Stromal cell of bone marrow (primary cell): Measurements from ENCODE around the gene PABPN1L.

Experiments used
- DNase-seq: peaks from one replicate; pipeline ENCODE4 v3.0.0-alpha.2; 2012; ENCODE audit warnings: low read depth

Gene PABPN1L

DNA sequence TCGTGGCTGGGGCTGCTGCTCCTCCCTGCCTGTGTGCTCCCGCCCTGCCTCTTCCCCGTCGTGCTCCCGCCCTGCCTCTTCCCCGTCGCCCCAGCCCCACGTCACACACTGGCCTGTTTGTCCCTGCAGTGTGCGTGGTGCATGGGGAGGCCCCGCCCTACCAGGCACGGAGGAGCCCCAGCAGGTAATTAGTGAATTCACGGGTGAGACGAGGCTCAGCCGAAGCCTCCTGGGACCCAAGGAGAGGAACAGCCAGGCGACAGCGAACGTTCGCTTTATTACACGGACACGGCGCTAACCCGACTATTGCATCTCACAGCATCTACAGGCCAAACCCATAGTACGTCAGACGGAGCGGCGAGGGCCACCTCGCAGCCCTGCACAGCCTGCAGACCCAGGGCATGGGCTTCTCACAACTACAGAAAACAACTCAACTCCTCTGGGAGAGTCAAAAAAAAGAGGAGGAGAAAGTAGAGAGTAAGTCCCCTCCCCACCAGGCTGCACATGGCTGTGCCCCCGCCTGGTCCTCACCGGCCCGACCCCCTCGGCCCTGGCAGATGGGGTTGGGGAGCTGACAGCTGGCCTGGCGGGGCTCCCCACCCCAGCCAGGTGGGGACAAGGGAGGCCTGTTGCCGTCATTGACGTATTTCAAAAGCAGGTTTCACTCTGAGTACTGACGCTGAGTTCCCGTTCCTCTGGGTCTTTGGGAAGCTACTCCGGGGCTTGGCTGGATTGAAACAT, 4.3 kb upstream of the PABPN1L start:
- DNase-seq: no peak

DNA sequence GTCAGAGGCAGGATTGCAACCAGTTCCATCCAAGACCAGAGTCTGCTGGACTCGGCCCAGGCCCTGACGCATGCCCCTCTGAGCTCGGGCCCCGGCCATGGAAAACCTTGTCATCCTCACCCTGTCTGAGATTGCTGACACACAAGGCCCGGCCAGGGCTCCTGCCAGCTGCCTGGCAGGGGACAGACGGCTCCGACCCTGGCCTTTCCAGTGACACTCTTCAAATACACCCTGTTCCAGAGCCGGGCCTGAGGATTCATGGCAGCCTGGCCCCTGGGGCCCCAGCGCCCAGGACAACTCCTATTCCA, 3.2 kb upstream of the PABPN1L start:
- DNase-seq: no peak

DNA sequence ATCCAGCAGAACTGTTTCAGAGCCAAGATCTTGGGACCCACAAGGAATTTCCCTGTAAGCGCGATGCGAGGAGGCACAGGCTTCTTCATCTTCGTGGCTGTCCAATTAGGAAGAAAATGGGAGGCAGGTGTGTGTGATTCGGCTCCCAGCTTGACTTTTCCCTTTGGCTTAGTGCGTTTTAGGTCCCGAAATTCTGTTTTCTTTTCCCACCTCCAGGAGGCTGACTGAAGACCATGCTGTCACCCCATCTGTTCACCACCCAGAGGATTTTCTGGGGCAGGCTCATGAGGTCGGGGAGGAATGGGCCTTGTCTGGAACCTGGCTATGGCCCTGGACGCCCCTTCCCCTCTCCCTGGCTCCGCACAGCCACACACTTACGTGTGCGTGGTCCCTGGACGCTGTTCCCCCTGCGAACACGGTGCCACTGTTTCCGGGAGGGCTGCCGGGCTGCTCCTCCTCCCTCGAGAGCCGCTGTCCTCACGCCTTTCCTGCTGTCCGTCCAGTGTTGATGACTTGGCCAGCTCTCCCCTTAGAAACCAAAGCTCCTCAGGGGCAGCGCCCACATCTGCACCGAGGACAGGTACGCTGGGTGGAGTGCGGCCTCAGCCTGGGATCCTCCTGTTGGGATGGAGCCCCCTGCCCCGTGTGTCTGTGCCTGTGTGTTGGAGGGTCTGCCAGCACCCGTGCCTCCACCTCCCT, 2.7 kb upstream of the PABPN1L start:
- DNase-seq: no peak

DNA sequence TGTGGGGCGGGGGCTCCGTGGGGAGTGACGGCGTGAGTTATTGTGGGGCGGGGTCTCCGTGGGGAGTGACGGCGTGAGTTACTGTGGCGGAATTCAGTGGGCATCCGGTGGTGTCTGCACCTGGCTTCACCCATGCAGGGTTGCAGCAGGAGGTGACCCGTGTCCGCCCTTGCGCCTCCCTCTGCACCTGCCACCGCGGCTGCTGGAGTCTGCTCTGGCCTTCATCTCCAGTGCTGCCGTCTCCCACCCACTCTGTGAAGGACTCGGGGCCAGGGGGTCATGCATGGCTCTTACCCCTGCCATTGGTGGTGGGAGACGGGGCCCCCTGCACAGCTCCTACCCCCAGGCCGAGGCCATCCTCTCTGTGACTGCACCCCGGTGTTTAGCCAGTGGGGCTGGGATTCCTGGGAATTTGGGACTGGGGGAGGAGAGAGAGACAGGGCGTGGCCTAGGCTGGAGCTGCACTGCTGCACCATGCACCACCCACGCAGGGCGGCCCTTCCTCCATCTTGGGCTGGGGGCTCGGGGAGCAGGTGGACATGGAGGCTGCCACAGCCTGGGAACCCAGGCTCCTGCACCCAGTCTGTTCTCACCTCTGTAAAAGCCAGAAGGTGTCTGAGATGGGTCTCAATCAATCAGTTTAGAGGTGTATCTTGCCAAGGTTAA, 1.3 kb upstream of the PABPN1L start:
- no peak for DNase-seq

DNA sequence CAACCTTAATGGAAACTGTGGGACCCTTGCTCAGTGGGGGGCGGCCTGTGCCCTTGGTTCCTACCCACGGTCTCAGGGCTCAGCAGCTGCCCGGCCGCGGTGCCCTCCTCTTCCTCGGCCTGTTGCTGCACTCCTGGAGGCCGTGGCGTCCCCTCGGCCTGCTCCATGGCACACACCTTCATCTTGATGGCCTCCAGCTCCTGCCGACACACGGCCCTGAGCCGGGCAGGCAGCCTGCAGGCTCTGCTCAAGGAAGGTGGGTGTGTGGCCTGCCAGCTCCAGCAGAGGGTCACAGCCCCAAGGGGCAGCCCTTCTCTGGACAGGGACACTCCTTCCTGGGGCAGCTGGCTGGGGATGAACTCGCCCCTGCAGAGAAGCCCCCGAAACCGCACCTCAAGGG, 718 bp downstream of the PABPN1L start:
- DNase-seq: no peak

DNA sequence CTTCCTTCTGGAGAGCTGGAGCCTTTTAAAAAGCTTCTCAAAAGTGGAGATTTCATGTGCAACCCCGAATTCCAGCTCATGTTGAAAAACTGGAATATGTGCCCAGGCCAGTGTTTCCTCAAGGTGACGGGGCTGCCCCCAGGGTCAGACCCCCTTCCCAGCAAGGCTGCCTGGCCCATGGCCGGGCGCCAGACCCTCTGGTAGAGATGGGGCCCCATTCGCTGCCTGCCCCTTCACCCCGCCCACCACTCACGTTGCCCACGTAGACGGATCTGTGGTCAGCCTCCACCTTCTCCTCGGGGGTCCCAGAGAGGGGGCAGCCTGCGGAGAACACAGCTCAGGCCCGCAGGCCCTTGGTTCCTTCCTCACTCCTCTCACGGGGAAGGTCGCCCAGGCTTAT, 1.1 kb downstream of the PABPN1L start:
- no peak for DNase-seq

DNA sequence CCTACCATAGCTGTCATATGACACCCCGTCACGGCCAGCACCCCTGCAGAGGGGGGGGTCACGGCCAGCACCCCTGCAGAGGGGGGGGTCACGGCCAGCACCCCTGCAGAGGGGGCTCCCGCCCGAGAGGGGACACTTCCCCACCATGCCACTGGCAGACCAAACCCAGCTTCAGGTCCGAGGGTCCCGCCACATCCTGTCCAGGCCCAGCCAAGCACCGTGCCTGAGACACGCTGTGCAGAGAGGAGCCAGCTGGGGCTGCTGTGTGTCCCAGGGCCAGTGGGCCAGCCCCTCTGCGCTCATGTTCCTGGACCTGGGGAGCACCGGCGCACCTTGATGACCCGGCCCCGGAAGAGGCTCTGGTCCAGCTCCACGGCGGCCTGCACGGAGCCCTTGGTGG, 1.9 kb downstream of the PABPN1L start:
- no peak for DNase-seq

DNA sequence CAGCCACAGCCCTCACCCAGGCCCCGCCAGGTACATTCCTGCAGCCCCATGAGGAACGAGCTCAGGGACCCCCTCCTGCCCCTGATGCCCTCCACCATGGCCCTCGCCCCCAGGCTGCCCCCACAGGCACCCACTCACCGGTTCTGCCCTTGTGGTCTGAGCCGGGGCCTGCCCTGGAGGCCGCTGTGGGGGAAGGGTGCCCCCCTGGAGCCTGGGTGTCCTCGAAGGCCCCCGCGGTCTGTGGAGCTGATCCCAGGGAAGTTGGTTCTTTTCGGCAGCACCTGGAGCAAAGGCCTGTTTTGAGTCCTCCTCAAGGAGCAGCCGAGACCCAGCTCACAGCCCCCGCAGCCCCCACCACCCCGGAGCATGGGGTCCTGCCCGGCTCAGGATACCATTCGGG, 2.4 kb downstream of the PABPN1L start:
- DNase-seq: no peak

DNA sequence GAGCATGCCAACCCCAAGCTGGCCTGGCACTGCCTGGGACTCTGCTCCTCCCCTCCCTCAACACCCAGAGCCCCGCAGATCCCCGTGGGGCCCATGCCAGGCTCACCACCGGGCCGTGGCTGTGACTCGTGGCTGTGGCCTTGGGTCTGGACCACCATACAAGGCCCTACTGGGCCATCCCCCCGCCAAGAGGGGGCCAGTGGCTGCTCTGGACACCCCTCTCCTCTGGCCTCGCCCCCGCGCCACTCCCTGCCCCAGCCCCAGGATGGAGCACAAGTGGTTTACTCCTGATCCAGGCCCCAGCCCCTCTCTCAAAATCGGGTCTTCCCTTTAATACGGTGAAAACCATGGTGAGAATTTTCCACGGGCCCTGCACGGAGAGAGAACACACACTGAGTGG, 3.0 kb downstream of the PABPN1L start:
- DNase-seq: no peak

DNA sequence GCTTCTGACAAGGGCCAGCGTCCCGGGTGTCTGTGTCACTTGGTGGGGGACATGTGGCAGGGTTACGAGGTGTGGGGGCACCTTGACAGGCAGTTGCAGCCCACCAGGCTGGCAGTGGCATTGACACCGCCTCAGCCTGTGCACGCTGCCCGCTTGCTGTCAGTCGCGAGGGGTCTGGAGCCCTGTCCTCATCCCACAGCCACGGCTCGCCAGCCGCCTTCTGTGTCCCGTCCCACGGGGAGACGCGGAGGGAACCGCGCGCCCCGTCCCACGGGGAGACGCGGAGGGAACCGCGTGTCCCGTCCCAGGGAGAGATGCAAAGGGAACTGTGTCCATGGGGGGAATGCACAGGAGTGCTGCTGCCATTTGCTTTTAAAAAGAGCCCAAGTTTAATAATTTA, 3.5 kb downstream of the PABPN1L start:
- DNase-seq: no peak

DNA sequence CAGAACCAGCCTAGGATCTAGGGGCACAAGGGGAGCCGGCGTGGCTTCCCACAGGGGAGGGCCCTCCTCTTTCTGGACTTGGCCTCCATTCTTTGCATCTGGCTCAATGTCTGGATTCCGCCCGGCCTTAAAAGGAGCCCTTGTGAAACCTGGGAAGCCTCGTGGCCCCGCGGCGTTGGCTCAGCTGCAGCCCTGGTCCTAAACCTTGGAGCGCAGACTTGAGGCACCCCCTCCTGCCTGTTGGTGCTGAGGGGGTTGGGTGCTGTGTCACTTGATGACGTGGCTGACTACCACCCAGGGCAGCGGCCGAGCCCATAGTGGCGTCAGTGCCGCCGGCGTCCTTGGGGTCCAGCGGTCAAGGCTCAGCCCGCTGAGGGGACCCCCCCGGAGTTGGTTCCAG, 5.1 kb downstream of the PABPN1L start:
- no peak for DNase-seq

DNA sequence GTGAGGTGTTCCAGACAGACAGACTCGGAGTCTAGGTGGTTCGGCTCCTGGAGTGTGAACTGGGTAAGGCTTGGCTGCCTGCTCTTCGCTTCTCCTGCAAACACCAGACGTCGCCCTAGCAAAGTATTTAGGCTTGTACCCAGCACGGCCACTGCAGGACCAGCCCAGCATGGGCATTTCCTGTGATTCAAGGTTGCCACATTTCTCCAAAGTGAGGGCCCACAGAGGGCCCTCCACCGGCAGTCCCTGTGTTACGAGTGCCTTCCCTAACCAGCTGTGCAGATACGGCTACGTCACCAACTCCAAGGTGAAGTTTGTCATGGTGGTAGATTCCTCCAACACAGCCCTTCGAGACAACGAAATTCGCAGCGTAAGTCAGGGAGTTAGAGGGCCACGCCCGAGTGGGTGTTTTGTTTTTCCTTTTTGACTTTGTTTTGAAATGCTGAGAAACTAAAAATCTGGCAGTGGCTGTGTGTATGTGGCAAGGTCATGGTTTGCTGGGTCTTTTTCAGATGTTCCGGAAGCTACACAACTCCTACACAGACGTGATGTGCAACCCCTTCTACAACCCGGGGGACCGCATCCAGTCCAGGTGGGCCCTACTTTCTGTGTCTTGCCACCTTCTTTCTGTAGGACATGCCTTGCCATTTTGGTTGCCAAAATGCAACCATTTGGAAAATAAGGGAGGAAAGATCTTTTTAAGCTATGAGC, 6.9 kb downstream of the PABPN1L start:
- no peak for DNase-seq

DNA sequence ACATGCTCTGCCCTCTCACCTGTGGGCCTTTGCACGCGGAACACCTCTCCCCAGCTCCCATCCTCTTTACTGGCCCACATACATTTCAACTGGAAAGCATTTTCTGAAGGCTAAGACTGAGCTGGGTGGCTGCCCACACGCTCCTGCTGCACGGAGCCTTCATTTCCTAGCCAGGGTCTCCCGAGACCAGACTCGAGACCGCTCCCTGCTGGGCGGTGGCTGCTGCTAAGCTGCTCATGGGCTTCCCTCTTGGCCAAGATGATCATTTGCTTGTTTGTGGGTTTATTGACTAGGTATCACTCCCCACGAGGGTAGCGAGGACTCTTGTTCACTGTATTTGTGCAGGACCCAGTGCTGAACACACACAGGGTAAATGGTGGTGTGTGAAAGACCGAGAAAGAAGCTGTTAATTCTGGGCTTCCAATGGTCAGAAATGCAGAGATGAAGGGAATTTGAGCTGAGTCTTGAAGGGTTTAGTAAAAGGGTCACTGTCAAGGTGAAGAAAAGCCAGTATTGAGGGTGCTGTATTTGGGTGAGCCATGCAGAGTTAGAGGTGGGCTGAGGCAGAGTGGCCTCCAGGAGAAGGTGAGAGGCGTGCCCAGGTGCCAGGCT, 8.6 kb downstream of the PABPN1L start:
- peak; percentile 60 for DNase-seq

DNA sequence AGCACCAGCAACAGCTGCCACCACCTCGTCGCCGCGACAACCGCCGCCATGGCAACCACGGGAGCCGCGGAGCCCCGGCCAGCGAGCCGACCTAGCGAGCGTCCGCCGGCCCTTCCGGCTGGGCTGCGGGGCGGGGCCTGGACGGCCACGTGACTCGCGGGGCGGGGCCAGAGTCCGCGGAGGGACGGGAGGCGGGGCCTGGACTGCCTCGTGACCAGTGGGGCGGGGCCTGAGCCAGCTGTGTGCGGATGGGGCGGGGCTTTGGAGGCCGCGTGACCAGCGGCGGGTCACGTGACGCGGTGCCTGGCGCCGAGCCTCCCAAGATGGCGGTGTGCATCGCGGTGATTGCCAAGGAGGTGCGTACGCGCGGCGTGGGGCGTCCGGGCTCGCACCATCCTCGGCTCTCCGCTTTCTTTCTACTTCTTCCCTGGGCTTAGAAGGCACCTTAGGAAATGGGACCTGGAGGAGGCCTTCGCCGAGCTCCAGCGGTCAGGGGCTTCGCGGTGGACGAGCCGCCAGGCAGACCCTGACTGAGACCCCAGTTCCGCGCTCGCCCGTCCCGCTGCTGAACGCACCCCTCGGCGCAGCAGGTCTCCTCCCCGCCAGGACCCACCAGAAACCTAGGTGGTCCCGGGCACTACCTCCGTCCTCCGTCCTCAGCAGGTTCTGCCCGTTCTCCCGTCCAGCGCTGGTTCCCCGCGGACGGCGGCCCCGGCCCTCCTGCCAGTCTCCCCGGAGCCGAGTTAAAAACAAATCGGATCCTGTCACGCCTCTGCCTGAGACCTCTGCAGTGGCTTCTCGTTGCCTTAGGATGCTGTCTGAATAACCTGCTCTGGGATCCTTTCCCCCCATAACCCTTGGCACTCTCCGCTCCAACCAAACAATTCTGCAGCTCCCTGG, 9.4 kb downstream of the PABPN1L start, which contains the start of the genes GALNS and TRAPPC2L:
TSS of gene GALNS (minus strand) at position 120 of the 900 bp plus-strand sequence. CDS start at position 50, 70 bp downstream.
TSS of gene TRAPPC2L (plus strand) at position 300 of the 900 bp plus-strand sequence. CDS start at position 324, 24 bp downstream.
- peak; percentile 85 for DNase-seq

DNA sequence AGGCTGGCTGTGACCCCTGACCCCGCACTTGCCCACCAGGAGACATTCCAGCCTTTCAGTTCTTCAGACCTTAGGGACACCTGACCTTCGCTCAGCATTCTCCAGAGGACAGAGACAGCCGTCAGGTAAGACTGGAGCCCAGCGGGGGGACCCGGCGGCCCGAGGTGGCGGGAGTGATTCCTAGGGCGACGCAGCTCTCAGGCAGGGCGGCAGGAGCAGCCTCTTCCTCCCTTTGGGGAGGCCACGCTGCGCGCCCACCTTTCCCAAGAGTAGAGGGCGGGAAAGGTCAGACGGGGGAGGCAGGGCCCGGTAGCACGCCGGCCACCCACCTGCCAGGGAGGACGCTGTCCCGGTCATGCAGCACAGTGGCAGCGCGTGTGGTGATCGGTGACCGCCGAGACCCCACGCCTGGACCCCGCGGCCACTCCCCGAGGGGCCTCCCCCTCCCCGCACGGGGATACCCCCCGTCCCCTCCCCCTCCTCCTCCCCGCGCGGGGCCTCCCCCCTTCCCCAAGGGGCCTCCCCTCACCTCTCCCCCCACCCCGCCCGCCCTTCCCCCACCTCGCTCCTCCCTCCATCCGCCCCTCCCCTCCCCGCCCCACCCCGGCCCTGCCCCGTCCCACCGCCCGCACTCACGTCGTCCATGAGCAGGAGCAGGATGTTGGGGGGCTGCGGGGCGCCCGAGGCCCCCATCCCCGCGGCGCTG, 10.2 kb downstream of the PABPN1L start:
- no peak for DNase-seq

DNA sequence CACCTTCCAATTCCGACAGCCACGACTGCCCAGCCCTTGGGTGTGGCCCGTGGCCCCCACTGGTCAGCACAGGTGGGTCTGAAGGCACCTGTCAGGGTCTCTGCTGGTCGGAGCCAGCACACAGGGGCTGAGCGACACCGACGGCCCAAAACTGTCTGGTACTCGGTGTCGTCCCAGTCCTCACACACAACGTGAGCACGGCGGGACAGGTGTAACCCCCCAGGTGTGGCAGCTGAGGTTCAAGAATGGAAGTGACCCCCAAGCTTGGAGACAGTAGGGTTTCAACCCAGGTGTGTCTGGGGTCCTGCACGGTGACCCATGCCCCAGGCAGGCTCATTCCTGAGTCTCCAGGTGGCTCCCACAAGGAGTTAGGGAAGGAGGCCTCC, 10.7 kb downstream of the PABPN1L start:
- no peak for DNase-seq

DNA sequence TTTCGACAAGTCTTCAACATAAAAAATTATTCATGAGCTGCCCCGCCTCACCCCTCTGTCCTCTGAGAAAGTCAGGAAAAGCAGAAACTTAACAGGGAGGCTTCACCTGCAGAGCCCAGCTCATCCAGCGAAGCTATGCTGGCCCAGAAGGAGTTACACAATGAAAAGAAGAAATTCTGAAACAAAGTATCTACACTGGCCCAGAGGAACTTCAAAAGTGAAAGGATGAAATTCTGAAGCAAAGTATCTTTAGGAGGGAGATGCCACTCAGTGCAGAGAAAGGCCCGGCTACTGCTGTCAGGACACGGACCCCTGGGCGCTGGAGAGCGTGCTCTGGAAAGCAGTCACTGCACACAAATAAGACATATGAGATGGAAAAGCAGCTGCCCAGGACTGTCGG, 11.3 kb downstream of the PABPN1L start:
- DNase-seq: no peak

DNA sequence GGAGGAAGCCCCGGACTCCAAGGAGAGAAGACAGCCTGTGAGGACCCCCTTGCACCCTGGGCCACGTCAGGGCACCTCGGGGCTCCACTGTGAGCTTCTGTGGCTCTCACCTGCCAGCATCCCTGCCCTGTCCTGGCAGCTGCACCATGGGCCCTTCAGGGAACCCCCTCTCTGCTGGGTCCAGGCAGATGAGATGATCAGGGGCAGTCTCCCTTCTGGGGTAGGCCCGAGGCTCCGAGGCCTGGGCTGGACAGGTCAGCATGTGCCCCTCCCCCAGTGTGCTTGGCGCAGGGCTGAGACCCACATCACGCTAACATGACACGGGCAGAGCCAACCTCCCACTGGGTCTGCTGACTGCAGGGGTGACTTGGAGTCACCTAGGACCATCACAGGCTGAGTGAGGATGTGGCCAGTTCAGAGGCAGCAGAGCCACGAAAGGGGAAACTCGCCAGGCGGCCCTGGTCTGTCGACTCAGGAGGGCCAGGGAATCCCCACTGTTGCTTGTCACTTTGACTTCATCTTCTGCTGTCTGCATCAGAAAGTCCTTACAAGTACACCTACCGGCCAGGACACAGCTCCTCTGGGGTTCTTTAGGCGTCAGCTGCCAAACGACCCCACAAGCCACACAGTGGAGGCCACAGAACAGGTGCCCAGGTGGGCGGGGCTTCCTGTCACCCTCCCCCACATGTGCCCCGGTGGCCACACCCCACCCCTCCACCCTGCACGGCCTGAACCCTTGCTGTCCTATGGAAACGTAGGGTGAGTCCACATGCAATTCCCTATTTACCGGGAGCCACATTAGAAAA, 12.0 kb downstream of the PABPN1L start:
- no peak for DNase-seq

DNA sequence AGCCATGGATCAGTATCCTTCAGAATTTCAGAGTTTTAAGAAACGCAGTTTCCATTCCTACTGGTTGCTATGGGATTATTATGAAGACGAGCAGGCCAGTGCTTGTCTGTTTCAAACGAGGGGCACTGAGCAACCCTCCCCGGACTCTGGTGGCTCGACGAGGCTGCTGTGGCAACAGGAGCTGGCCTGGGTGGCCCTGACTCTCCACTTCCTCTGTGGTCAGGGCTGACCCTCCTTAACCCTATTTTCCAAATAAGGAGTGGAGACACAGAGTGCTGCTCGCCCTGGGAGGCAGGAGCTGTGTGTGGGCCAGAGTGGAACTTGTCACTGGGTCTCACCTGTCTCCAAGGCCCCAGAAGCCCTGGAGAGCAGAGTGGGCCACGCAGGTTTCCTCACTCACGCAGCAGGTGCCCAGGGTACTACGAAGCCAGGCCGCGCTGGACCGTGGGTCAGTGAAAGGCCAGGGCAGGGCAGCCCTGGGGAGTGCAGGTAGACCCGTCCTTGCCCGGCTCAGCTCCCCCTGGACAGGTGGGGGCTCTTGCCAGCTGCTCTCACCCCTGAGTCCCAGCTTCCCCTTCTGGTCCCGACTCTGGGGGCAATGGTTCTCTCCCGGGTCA, 13.0 kb downstream of the PABPN1L start:
- DNase-seq: no peak
